ENCODE data around the gene SMYD3.
"Not testable (repeated sequence)": the region's sequence is repeated elsewhere in the genome, so short reads cannot be mapped to it uniquely, and the experiment has no call there.

Gene SMYD3

DNA sequence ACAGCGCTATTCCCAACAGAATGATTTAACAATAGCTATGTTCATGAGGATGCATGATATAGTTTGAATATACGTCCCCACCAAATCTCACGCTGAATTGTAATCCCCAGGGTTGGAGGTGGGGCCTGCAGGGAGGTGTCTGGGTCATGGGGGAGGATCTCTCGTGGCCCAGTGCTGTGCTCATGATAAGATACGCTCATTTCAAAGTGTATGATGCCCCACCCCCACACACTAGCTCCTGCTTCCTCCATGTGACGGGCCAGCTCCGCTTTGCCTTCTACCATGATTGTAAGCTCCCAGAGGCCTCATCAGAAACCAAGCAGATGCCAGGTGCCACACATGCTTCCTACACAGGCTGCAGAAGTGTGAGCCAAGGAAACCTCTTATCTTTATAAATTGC is 93.6 kb downstream of the SMYD3 start:
- no peak for DNase-seq

DNA sequence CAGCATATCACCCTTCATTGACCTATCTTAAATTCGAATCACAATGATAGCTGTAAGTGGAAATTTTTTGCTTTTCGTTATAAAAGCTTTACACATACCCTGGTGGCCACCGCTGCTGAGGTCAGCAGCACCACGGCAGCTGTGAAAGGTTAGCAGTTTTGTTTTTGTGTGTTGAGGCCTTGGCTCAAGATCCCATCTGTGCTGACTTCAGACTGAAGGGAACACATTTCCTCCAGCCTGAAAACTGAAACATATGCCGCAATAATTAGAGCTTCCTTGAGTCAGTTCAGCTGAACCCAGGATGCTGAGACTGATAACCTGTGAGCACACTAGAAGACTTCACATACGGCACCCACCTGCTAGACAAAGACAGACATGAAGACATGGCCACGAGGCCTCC is 103.0 kb downstream of the SMYD3 start:
- no peak for DNase-seq

DNA sequence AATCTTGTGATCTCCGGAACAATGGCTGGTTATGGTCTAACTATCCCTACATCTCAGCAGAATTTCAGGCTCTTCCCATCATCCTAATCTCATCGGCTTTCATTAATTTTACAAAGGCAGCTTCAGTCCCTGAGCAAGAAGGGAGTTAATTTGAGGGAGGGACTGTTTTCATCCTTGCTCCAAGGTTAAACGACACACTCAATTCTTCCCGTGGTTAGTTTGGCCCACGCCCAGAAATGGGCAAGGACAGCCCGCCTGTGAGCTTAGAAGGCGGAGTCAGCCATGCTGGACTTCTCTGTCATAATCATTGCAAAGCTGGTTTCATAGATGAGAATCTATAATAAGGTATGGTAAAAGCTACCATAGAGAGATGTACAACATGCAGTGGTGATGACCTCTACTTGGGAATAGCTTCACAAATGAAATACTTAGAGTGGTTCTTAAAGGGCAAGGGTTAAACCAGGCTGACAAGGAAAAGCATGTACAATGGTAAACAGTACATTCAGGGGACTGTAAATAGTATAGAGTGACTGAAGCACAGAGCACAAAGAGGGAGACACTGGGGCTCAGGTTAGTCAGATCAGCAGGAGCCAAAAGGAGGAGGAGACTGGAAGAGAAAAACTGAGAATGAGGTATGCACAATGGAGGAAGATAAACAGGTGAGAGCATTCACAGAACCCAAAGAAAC is 108.8 kb downstream of the SMYD3 start:
- no peak for DNase-seq

DNA sequence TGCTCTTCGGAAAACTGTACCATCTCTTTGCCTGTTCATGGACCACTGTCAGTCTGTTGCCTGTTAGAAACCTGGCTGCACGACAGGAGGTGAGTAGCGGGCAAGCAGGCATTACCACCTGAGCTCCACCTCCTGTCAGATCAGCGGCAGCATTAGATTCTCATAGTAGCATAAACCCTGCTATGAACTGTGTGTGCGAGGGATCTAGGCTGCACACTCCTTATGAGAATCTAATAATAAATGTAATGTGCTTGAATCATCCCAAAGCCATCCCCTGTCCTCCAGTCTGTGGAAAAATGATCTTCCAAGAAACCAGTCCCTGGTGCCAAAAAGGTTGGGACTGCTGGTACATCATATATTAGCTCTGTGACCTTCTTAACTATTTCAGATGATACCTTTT is 110.0 kb downstream of the SMYD3 start:
- no peak for DNase-seq

DNA sequence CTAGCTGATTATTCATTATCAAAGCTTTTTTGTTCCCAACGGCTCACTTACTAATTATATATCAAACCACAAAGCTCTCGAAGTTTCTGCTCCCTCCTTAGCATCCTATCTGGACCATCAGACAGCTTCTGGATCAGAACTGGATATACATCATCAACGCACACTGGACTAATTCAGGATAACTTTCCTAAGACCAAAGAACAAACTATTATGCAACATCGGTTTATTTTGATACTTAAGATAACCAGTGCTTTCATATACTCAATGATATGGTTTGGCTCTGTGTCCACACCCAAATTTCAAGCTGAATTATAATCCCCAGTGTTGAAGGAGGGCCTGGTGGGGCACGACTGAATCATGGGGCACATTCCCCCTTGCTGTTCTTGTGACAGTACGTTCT is 110.8 kb downstream of the SMYD3 start:
- DNase-seq: no peak

DNA sequence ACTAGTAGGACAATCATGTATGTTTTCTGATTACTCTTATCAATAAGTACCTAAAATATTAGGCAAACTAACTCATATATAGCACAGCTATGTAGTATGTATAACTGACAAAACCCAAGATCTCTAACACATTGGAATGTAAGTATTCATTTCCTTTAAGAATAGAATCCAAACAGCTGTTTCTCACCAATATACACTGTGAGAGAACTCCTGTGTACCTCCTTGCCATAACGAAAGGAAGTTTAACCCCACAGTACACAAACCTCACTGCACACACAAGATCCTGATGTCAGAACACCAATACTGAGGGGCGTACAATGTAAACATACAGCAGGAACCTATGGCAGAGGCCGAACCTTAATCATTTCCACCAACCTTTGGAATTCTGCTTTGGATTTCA is 113.0 kb downstream of the SMYD3 start:
- DNase-seq: no peak

DNA sequence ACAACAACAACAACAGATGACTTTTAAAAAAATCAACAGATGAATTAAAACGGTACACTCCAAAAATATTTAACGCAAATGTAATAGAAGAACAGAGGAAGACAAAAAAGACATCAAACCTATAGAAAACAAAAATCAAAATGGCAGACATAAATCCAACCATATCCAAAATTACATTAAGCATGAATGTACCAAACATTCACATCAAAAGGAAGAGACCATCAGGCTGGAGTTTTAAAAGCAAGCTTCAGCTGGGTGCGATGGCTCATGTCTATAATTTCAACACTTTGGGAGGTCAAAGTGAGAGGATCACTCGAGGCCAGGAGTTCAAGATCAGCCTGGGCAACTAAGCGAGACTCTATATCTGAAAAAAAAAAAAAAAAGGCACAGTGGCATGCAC is 116.2 kb downstream of the SMYD3 start:
- DNase-seq: no peak

DNA sequence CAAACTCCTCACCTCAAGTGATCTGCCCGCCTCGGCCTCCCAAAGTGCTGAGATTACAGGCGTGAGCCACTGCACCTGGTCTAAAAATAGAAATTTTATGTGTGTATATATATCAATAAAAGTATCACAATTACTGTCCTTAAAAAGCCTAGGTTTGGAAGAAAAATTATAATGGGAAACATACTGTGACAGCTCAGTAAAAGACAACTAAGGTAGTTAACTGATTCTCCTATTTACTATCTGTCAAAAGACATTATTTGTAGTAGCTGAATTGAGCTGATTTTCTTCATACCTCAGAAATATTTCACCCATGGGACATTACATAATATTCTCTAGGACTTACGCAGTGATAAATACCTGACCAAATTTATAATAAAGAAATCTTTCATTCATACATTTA is 122.5 kb downstream of the SMYD3 start:
- no peak for DNase-seq

DNA sequence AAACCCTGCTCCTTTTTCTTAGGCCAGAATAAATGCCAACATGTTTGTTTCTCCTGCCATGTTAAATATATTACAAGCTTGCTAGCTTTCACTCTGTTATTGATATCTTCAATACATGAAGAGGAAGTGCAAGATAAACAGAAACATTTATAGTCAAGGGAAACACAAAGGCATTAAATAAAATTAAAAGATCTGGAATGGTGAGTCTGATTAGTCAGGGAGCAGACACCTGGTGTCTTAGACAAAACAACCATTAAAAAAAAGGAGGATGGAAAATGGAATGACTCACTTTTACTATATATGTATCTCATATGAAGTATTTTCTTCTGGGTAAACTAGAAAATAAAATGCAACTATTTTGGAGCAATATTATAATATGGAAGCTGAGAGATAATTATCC is 123.3 kb downstream of the SMYD3 start:
- no peak for DNase-seq

DNA sequence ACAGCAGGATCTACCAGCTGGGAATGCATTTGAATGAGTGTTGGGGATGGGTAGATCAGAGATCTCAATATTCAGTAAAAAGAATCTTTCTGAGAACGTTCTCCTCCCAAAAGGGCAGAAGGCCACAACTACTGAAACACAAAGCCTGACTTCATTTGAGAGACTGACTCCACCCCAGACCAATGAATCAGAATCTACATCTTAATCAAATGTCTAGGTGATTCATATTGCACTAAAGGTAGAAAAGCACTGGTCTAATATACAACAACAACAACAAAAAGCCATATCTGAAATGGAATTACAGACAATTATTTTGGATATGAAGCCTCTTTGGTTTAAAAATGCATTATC is 123.9 kb downstream of the SMYD3 start:
- DNase-seq: no peak

DNA sequence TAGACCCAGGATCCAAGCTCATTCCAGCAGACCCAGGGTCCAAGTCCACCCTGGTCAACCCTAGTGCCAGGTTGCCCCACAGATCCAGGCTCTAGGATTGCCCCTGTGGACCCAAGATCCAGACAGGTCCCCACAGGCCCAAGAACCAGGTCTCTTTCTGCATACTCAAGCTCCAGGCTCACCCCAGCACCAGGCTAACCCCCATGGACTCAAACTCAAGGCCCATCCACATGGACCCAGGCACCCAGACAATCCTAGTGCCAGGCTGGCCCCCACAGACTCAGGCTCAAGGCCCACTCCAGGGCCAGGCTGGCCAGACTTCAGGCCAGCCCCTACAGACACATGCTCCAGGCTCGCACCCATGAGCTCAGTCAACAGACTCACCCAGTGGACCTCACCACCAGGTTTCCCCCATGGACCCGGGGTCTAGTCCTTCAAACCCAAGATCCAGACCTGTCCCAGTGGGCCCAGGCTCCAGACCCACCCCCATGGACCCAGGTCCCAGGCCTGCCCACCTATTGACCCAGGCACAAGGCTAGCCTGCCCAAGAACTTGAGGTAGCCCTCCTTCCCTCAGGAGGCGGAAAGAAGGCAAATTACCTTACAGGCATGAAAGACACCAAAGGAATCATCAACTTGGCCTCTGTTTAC is 124.4 kb downstream of the SMYD3 start:
- no peak for DNase-seq

DNA sequence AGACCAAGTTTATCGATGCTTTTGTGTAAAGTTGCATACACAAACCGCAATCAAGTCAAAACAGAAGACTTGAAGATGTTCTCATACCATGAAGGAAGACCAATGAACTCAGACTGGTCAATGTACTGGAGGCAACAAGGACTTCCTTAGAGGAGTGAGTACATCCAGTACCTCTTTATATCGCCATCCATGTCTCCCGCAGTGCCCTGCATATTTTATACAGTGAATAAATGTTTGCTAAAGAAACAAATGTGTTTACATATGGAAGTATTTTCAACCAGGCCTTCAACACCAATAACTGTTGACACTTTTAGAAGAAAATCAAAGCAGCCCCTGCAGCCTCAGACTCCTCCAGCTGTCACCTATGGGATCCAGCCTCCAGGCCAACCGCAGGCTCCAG is 125.6 kb downstream of the SMYD3 start:
- DNase-seq: no peak

DNA sequence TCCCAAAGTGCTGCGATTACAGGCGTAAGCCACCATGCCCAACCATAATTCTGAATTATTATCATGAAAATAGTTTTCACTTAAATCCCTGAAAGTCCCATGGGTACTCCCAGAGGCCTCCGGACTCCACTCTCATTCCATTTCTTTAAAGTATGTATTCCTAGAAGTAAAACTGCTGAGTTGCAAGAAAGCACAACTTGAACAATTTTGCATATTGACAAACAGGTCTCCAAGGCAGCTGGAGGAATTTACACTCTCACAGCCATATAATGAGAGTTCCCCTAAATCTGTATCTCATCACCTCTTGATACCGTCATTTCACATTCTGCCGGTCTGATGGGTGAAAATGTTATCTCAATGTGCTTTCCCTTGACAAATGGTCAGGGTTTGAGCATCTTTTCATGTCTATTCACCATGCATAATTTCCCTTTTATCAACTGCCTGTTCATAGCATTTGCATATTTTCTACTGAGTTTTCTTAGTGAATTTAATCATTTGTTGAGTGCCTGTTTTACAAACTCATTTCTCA is 129.4 kb downstream of the SMYD3 start:
- DNase-seq: no peak

DNA sequence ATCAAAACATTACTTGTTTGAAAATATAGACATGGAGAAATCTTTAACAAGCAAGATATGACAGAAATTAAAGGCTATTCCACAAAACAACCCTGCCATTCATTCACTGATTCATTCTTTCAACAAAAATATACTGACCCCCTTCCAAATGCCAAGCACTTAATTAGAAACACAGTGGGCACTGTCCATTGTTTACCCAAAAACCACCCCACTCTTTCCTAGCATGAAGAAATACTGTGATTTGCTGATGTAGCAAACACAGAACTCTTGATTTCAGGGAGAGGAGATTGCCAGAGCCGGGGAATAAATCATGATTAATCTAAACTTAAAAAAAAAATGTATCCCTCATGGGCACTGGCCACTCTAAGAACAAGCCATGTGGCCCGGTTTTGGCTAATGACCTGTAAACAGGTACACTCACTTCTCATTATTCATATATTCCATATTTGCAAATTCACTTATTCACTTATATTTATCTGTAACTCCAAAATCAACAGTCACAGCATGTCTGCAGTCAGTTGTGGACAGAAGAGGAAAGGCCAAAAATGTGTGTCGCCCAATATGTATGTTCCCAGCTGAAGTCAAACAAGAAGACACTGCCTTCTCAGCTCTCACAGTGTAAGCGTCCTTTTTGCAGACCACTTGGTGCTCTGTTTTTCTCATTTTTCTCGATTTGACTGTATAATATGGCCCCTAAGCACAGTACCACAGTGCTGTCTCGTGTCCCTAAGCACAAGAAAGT is 133.1 kb downstream of the SMYD3 start:
- DNase-seq: no peak

DNA sequence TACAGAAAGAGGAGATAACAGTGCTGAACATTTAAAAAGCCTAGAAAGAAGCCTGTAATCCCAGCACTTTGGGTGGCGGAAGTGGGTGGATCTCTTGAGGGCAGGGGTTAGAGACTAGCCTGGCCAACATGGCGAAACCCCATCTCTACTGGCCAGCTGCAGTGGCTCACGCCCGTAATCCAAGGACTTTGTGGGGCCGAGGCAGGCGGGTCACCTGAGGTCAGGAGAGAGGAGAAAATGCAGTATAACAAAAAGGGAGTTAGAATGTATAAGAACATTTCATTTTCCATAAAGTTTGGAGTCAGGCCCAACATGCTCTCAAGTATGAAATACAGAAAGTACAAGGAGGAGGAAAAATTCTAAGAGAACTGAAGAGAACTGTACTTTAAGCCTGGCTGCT is 134.5 kb downstream of the SMYD3 start:
- peak; percentile 13 for DNase-seq

DNA sequence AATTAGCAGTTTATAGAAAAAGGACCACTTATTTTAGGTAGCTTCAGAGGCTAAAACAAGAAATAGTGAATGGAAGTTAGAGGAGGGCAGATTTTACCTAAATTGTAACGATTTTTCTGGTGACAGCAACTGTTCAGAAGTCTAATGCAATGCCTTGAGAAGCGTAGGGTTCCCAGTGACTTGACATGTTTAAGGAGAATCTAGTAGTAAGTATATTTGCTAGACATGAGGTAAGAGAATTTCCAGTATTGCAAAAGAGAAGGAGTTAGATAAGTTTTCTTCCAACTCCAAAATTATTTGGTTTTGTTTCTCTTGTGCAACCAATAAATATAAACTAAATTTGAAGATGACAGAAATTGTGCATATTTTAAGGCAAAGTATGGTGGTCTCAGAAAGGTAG is 140.0 kb downstream of the SMYD3 start:
- DNase-seq: no peak

DNA sequence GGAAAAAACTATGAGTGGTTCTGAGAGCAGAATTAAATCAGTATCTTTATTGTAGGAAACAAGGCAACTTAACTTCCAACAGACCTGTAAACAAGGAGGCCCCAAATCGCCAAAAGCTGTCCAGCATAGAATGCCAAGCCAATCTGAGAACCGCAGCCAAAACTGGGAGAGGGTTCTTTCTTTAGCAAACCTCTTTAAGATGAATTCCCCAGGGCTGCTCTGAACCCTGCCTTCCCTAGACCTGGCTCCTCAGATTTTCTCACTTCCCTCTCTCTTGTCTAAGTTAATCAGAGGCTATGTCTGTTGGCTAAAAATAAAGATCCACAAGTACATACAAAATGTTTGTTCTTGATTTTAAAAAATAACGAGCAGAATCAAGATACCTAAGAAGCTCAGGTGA is 141.4 kb downstream of the SMYD3 start:
- peak; percentile 55 for DNase-seq

DNA sequence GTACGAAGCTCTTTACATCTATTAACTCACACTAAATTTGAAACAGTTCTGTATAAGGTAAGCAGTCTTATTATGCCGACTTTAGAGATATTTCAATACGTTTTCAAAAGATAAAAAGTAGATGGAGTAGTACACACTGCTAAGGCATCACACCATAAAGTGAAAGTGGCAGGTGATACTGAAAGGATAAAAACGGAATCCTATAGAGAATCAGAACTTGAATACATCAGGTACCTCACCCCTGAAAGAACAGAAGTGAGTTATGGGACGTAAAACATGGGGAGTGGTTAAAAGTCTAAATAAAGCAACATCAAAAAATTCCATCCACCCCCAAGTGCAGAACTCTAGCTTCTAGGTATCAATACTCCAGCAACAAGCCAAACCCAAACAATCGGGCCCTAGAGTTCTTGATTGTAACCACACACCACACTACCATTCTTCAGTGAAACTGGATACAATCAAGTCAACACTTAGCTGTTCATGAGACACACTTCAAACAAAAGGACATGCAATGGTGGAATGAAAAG is 142.6 kb downstream of the SMYD3 start:
- DNase-seq: no peak

DNA sequence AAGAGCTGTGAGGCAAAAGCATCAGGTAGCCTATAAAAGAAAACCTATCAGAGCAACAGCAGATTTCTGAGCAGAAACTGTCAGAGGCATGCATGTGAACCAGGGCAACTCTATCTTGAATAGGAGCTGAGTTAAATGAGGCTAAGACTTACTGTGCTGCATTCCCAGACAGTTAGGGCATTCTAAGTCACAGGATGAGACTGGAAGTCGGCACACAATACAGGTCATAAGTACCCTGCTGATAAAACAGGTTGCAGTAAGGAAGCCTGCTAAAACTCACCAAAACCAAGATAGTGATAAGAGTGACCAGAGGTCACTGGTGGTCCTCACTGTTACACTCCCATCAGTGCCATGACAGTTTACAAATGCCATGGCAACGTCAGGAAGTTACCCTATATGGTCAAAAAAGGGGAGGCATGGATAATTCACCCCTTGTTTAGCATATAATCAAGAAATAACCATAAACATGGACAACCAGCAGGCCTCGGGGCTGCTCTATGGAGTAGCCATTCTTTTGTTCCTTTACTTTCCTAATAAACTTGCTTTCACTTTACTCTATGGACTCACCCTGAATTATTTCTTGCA is 150.0 kb downstream of the SMYD3 start:
- DNase-seq: not testable (repeated sequence)

DNA sequence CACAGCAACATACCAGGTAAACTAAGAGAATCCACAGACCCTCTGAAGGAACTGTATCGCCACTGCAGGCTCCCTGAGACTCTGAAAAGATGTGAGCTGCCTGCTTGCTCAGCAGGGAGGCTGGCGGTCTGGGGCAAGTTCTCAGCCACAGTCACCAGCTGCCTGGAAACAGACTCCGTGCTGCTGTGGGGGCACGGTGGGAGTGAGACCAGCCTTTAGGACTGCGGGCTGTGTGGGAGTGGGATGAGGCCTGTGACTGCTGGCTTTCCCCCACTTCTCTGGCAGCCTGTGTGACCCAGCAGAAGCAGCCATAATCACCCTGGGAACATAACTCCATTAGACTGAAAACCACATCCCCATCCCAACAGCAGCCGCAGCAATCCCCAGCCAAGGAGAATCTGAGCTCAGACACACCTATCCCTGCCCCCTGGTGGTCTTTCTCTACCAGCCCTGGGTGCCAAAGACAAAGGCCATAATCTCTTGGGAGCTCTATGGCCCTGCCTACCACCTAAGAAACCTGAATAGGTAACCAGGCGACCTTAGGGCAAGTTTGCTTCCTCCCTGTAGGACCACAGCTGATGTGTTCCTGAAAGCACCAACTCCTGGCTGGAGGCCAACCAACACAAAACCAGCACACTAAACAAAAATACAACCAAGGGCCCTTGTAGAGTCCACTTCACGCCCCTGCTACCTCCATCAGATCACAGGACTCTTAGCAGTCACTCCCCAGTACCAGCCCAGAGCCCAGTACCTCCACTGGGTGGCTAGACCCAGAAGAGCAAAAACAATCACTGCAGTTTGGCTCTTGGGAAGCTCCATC is 151.5 kb downstream of the SMYD3 start:
- no peak for DNase-seq

DNA sequence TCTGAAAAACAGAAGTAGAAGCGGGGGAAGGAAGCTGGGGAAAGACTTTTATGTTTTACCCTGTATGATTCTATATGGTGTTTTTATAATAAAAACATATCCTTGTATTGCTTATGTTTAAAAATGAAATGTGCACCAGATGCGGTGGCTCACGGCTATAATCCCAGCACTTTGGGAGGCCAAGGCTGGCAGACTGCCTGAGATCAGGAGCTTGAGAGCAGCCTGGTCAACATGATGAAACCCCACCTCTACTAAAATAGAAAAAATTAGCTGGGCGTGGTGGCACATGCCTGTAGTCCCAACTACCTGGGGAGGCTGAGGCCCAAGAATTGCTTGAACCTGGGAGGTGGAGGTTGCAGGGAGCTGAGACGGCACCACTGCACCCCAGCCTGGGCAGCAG is 155.4 kb downstream of the SMYD3 start:
- no peak for DNase-seq

DNA sequence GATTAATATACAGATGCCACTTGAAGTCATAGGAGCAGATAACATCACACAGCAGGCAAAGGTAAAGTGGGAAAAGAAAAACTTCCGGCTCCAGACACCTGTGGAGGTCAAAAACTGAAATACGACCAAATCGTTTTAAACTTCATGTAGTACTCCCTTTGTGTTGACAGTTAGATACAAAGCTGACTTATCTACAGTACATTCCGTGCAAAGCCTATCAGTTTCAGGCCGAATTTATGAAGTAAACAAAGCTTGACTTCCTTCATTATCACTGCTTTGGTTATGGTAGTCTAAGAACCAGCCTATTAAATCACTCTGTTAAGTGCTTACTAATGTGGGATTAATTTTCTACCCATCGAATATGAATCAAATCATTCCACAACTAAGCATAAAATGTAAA is 156.3 kb downstream of the SMYD3 start:
- DNase-seq: no peak

DNA sequence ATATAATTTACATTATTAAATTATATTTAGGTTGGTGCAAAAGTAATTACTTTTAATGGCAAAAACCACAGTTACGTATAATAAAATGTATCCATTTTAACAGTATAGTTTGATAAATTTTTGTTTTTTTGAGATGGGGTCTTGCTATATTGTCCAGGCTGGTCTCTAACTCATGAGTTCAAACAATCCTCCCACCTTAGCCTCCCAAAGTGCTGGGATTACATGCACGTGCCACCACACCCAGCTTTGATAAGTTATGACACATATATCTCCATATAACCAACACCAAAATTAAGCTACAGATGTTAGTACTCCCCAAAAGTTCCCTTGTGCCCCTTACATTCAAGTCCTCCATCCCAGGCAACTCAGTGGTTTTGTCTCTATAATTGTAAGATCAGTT is 163.1 kb downstream of the SMYD3 start:
- DNase-seq: no peak

All from MV-4-11 (cell line).